PC-9 (cell line): ENCODE measurements around the gene CTLA4.

ENCODE experiments used
- CTCF ChIP-seq: fragments of 200-600 bp; sonication (generic); conservative IDR thresholded peaks from 2 replicates; pipeline ENCODE4 v1.6.1; 2017; ENCODE audit warnings: mixed run types, antibody characterized with exemption, mild to moderate bottlenecking, moderate library complexity
- EZH2 ChIP-seq: fragments of 200-600 bp; sonication (generic); IDR thresholded peaks from 2 replicates; pipeline ENCODE4 v1.8.0; 2017; ENCODE audit warnings: antibody characterized with exemption, low read depth

- TF ChIP-seq CTCF (no peak), EZH2 (no peak)
Measured at GRCh38 chr2:203867561-203868200, at the start of gene CTLA4.
